SU-DHL-6 (cell line): ENCODE results near the gene ALG5.

Experiments
- H2AFZ ChIP-seq: fragments of 200-600 bp; sonication (generic); 2 replicates; pipeline ENCODE4 v1.6.1; 2014; ENCODE audit warnings: low read depth, mild to moderate bottlenecking, moderate library complexity, mixed read lengths, antibody characterized with exemption, low read length; ENCODE audit not compliant: severe bottlenecking
- H3F3A ChIP-seq: fragments of 200-600 bp; shearing (Covaris generic); 2 replicates; pipeline ENCODE4 v1.6.0; 2016; ENCODE audit warnings: antibody characterized with exemption, mild to moderate bottlenecking; ENCODE audit not compliant: insufficient read depth
- H3K27ac ChIP-seq: fragments of 200-600 bp; sonication (generic); 2 replicates; pipeline ENCODE4 v1.5.1; 2016; ENCODE audit warnings: low read depth, mild to moderate bottlenecking, low read length, moderate library complexity, mixed read lengths
- H3K27me3 ChIP-seq: fragments of 200-600 bp; sonication (generic), shearing (Covaris generic); 2 replicates; pipeline ENCODE4 v1.6.0; 2014; ENCODE audit warnings: mild to moderate bottlenecking, low read length
- H3K36me3 ChIP-seq: fragments of 200-600 bp; sonication (generic); 2 replicates; pipeline ENCODE4 v1.6.1; 2014; ENCODE audit warnings: mild to moderate bottlenecking, low read length, mixed read lengths
- H3K4me2 ChIP-seq: fragments of 300-600, 200-600 bp; shearing (Covaris generic), sonication (generic); 2 replicates; pipeline ENCODE4 v1.6.0; 2014; ENCODE audit warnings: low read length, low read depth, mild to moderate bottlenecking; ENCODE audit not compliant: poor library complexity, severe bottlenecking
- H3K4me3 ChIP-seq: fragments of 200-600 bp; sonication (generic); 2 replicates; pipeline ENCODE4 v1.5.1; 2014; ENCODE audit warnings: antibody characterized with exemption, low read length, mild to moderate bottlenecking, mixed read lengths; ENCODE audit not compliant: insufficient read depth, poor library complexity, severe bottlenecking
- H3K79me2 ChIP-seq: fragments of 200-600 bp; sonication (generic); 2 replicates; pipeline ENCODE4 v1.6.1; 2014; ENCODE audit warnings: mild to moderate bottlenecking, low read length, moderate library complexity; ENCODE audit not compliant: insufficient read depth
- H3K9ac ChIP-seq: fragments of 200-600 bp; sonication (generic); 2 replicates; pipeline ENCODE4 v1.7.0; 2014; ENCODE audit warnings: mild to moderate bottlenecking, low read length
- H3K9me2 ChIP-seq: fragments of 200-600 bp; sonication (generic); replicated peaks from 2 replicates; pipeline ENCODE4 v1.6.1; 2014; ENCODE audit warnings: low read length; ENCODE audit not compliant: insufficient read depth
- H3K9me3 ChIP-seq: fragments of 200-600 bp; sonication (generic); 2 replicates; pipeline ENCODE4 v1.6.1; 2014; ENCODE audit warnings: low read length, mixed read lengths; ENCODE audit not compliant: insufficient read depth
- H4K20me1 ChIP-seq: fragments of 200-600 bp; sonication (generic); 2 replicates; pipeline ENCODE4 v1.6.1; 2014; ENCODE audit warnings: low read depth, mild to moderate bottlenecking, antibody characterized with exemption, low read length, moderate library complexity, mixed read lengths
- EZH2phosphoT487 ChIP-seq: fragments of 200-600 bp; sonication (generic), shearing (Covaris generic); conservative IDR thresholded peaks from 2 replicates; pipeline ENCODE4 v1.6.1; 2018; ENCODE audit warnings: mild to moderate bottlenecking, antibody characterized with exemption, low read length, moderate library complexity, mixed read lengths
- TF ChIP-seq, protein P1 (sequence below): fragments of 200-600 bp; sonication (generic); IDR thresholded peaks from one replicate; pipeline ENCODE4 v1.5.1; 2017; ENCODE audit warnings: antibody characterized with exemption, mild to moderate bottlenecking, low read length, moderate library complexity; ENCODE audit not compliant: insufficient read depth, poor library complexity, severe bottlenecking

ALG5 gene

DNA sequence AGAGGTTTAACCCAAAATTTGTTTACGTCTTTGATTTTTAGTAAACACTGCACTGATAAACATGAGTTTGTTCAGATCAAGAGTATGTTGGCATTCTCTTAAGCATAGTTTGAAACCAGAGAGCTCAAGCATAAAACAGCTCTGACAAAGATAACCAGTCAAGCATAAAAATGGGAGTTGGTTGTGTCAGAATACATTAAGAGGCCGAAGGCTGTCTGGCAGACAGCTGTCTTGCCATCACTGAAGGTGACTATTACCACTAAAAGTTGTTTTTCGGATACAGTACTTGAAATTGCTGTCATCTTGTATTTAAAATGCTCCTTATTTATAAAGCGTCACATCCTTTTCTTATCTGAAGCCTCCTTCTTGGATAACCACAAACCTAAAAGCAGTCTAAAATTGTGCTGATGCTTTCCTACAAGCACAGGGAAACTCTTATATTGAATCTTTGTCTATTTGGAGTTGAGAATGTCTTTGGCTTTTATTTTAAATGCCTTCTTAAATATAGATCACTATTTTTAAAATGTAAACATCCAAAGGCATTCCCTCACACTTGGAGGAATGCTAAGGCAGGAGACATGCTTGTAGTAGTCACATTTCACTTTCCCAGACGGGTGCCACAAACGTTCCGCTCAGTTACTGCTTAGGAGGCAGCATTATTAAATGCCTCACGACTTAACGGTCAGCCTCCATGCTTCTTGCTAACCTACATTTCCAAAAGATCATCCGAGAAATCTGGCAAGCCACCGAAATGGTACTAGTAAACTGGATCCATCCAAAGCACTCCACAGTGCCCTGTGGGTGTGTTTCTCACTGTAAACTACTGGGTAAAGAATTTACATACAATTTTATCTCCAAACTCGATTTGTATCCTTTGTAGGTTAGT, 80.7 kb downstream of the ALG5 start:
- H3K4me2 ChIP-seq: no peak overlapping the region
- no peak overlapping the region for H3K27ac ChIP-seq
- H3K9me3 ChIP-seq: no peaks in the 10 kb centered on the region
- no peak for TF ChIP-seq EZH2phosphoT487
- TF ChIP-seq, protein P1, sequence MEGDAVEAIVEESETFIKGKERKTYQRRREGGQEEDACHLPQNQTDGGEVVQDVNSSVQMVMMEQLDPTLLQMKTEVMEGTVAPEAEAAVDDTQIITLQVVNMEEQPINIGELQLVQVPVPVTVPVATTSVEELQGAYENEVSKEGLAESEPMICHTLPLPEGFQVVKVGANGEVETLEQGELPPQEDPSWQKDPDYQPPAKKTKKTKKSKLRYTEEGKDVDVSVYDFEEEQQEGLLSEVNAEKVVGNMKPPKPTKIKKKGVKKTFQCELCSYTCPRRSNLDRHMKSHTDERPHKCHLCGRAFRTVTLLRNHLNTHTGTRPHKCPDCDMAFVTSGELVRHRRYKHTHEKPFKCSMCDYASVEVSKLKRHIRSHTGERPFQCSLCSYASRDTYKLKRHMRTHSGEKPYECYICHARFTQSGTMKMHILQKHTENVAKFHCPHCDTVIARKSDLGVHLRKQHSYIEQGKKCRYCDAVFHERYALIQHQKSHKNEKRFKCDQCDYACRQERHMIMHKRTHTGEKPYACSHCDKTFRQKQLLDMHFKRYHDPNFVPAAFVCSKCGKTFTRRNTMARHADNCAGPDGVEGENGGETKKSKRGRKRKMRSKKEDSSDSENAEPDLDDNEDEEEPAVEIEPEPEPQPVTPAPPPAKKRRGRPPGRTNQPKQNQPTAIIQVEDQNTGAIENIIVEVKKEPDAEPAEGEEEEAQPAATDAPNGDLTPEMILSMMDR: no peak
- H3K79me2 ChIP-seq: no peaks in the 10 kb centered on the region
- H3F3A ChIP-seq: no peaks in the 10 kb centered on the region
- no peaks in the 10 kb centered on the region for H3K36me3 ChIP-seq
- no peak overlapping the region for H2AFZ ChIP-seq
- no peaks in the 10 kb centered on the region for H3K27me3 ChIP-seq
- no peak overlapping the region for H3K9ac ChIP-seq
- H3K9me2 ChIP-seq: no peaks in the 10 kb centered on the region
- no peak overlapping the region for H3K4me3 ChIP-seq
- no peaks in the 10 kb centered on the region for H4K20me1 ChIP-seq

DNA sequence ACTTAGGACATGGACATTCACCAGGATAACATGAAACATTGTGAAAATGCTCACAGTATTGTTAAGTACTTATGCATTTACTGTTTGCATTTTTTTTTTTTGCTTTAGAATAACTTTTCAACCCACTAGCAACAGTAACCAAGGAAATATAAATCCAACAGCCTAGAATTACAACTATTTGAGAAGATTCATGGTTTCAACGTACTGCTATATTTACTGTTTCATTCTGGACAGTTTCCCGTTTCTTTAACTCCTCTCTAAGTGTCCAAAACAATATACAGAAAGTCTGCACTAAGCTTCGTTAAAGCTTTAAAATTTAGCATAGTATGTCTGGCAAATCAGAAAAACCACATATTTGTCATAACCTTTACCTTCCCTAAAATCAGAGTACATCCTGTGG, 81.8 kb downstream of the ALG5 start:
- Histone ChIP-seq H3K27me3 (no peaks in the 10 kb centered on the region), H3K9me3 (no peaks in the 10 kb centered on the region), H3K9ac (no peak overlapping the region), H3K4me2 (no peak overlapping the region), H3K4me3 (no peak overlapping the region), H4K20me1 (no peaks in the 10 kb centered on the region), H3K36me3 (no peaks in the 10 kb centered on the region), H2AFZ (no peak overlapping the region), H3F3A (no peaks in the 10 kb centered on the region), H3K79me2 (no peaks in the 10 kb centered on the region), H3K9me2 (no peaks in the 10 kb centered on the region), H3K27ac (no peak overlapping the region)
- TF ChIP-seq EZH2phosphoT487: no peak
- TF ChIP-seq, protein P1: no peak

DNA sequence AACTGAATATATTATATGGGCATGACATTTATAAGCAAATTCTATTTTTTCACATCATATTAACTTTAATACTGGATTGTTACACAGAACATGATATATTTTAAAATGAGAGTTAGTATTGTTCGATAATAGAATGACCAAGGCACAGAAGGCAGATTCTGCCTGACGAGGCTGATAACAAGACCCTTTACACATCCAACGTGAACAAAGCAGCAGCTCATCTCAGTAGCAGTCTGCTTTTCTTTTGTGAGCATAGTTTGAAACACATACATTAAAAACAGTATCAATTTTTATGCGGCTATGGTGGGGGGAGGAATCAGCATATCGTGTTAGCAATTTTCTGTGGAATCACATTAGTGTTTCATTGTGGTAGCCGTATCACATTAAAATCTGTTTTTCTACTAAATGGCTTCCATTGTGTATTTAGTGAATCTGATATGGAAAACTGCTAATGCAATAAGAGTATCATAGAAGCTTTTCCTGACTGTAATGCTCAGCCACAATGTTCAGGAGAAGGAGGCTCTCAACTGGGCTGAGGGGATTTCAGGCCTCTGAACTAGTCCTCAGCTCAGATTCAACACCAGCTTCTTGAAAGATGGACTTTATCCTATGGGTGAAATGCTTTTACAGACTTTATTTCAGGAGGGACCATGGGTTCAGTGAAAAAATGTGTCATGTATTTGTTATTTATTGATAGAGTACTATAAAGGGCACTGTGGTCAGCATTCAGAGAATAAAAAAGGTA, 83.1 kb downstream of the ALG5 start:
- Histone ChIP-seq H3K36me3 (no peaks in the 10 kb centered on the region), H3K27ac (no peak overlapping the region), H3K4me2 (no peak overlapping the region), H3K9ac (no peak overlapping the region), H3K9me3 (no peaks in the 10 kb centered on the region), H3F3A (no peaks in the 10 kb centered on the region), H3K27me3 (no peaks in the 10 kb centered on the region), H2AFZ (no peak overlapping the region), H3K4me3 (no peak overlapping the region), H3K9me2 (no peaks in the 10 kb centered on the region), H4K20me1 (no peaks in the 10 kb centered on the region), H3K79me2 (no peaks in the 10 kb centered on the region)
- TF ChIP-seq, protein P1: no peak
- no peak for TF ChIP-seq EZH2phosphoT487
